CD4-positive, alpha-beta T cell treated with Interleukin-6 at 100 ng/mL for 8 hours (primary cell): ENCODE measurements around the gene CMYA5.
"Not testable (repeated sequence)": the region's sequence is repeated elsewhere in the genome, so short reads cannot be mapped to it uniquely, and the experiment has no call there.

Source experiments
- DNase-seq: peaks from one replicate; pipeline ENCODE4 v3.0.0-alpha.2; 2020; ENCODE audit warnings: mixed read lengths, low spot score

Gene CMYA5

DNA sequence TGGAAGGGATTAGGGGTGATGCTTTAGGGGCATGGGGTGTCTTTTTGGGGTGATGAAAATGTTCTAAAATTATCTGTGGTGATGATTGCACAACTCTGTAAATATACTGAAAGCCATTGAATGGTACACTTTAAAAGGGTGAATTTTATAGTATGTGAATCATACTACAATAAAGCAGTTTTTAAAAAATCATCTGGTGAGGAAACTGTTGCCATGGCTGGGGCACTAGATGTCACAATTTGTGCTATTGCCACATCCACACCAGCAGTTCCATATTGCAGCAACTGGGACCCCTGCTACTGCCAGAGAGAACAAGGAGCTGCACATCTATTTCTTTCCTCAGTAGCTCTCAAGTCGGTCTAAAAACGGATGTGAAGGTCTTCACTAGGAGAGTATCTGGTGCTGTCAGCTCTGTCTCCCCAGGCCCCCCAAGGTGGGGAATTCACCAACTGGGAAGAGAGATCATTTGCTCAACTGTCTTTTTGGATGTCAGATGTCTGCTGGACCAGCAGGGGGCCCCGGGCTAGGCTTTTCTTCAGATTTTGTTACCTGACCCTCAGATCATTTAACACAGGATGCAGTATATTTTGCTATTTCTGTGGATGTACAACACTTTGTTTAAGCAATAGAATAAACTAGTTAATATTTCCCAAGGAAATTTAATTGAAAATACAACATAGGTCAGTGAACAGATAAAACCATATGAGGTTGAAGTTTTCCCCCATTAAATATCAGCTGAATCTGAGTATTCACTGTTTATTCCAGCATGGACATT is 13.2 kb downstream of the CMYA5 start:
- DNase-seq: peak; percentile 32

DNA sequence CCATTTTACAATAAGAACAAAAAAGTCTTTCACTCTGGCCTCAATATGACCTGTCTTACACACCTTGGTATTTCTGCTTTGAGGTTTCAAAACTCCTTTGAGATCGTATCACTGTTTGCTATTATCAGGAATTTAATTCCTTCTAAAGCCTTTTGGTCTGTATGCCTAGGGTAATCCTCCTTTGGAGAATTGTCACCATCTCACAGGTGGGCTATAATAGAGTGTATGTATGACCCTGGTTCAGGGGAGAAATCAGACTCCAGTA is 13.7 kb downstream of the CMYA5 start:
- DNase-seq: no peak

DNA sequence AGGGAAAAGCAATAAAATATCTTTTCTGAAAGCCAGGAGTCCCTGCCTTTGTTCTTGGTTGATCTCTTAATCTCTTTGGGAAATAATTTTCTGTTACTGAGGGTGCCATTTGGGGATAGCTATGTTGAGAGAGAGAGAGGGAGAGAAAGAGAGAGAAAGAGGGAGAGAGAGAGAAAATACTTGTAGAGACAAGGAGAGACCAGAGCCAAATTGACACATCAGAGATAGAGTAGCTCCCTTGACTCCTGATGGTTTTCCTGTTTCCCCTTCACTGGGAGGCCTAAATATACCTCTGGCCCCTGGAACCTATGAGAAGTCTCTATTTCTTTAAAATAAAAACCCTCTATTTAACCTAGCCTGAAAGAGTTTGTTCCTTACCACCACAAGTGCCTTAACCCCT is 14.9 kb downstream of the CMYA5 start:
- DNase-seq: no peak

DNA sequence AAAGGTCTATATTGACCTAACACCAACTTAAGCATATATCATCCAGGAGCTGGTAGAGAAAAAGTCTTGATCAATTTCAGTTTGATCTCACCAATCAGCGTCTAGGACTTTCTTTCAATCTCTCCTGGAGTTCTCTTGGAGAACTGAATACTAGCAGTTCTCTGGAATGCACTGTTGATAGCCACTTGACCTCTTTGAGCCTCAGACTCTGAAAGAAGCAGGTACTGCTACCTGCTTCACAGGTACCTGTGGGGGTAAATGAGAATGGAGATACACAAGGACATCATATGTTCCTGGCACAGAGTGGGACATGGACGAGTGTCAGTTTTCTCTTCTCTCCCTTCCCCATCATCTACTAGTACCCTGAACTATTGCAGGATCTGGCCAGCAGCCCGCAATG is 16.0 kb downstream of the CMYA5 start:
- no peak for DNase-seq

DNA sequence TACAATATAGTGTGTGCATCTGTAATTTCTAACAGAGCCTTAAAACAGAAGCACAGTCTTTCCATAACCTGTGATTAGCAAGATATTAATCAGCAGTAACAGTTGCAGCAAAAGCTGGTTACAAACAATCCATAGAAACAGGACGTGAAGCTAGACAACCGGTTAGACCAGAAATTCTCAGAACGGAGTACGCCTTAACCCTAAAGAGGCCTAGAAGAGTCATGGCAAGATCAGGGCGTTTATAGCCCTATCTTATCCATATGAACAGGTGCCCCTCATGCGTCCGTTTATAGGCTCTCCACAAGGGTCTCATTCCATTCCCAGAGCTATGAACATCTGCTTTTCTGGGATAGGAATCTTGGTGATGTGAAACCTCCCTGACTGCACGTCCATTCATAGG is 16.7 kb downstream of the CMYA5 start:
- not testable (repeated sequence) for DNase-seq

DNA sequence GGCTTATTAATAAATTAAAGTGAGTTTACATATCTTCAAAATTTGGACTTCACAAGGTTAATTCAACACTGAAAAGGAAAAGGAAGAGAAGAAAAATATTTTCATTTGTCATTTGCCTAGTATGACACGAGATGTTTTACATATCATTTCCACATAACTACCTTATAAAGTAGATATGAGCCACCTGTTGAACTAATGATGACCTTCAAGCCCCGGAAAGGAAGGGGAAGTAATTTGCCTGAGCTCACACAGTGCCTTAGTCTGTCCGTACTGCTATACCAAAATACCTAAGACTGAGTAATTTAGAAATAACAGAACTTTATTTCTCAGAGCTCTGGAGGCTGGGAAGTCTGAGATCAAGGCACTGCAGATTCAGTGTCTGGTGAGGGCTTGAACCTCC is 17.9 kb downstream of the CMYA5 start:
- DNase-seq: no peak

DNA sequence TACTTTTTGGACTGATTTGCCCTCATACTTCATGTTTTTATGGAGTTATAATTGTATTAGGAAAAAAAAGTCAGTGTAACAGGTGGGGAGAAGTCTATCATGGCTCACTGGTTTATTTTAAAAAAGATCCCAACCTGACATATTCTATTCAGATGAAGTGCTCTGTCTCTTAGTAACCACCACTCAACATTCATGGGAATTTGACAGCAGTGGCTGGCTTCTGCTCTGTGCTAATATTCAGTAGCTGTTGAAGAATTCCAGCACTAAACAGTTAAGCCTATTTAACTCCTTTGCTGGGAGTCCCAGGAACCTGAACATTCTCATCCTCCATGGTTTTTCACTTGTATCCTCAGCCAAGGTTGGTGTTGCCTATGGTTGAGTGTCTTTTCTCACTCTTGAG is 23.1 kb downstream of the CMYA5 start:
- DNase-seq: no peak

DNA sequence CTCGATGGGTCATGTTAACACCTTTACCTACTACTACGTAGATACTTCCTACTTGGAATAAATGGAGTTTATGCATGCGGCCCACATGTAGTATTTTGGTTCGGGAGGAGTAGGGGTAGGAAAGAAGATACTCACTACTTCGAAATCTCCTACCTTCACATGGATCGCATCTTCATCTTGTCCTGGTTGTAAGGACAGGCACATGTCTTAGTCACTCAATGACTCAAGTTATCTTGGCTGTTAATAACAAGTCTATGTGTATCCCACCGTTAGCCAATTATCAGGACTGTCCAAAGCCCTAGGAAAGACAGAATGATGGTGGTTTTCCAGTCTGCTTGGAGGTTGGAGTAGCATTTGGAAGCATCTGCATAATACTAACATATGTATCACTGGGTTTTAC is 24.1 kb downstream of the CMYA5 start:
- DNase-seq: no peak

DNA sequence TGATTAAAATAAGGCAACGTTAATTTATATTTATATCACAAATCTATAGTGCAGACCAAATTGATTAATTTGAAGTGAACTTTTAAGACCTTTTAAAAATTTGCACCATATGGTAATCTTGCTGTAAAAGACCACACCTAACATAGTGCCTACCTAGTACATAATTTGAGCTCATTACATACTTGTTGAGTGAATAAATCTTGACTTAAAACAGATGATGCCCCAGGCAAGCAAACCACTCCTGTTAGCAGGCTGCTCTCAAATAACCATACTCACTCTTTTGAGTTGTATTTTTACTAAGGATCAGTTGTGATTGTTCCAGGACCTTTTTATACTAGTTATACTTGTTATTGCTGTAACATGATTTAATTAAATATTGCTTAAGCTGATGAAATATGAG is 27.2 kb downstream of the CMYA5 start:
- DNase-seq: no peak

DNA sequence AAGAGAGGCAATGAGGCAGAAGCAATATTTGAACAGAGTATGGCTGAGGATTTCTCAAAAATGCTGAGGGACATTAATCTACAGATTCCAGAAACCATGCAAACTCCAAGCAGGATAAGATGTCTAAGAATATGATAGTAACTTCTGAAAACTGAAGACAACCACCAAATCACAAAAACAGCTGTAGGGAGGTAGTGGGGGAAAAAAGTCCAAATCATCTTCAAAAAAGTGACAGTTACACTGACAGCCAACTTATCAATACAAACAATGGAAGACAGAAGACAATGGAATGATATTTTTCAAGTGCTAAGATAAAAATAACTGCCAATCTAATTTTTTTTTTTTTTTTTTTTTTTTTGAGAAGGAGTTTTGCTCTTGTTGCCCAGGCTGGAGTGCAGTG is 30.5 kb downstream of the CMYA5 start:
- DNase-seq: no peak

DNA sequence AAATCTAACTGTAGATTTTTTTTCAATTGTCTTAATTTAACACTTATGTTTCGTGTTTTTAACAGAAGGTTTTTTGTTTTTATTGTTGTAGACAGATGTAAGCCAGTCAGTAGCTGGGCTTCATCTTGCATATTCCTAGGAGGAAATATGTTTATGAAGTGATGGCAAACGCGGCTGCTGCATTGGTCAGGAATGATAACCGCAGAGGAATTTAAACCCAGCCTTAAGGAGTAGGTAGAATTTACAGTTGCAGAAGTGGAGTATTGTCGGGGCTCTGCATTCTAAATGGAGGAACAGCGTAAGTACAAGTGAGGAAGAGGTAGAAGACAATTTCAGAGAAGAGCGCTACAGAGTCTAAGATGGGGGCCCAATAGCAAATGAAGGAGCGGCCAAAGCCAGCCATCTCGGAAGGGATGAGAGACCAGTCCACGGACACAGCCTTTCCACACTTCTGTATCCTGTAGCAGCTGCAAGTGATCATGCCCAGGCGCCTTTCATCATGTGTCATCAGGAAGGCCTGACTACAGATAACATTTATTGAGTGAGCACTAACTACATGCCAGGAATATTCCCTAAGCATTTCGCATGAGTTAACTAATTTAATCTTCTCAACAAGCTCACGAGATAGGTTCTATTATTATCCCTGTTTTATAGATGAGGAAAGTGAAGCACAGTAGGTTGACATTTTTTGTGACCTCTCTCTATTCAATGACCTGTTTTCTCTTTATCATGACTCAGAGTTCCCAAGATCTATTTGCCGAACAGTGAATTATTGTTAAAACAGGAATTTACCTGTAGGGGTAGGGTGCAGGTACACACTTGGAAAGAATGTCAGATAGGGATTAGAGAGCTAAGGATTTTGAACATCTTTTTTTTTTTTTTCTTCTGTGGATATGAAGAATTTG is 38.1 kb downstream of the CMYA5 start:
- no peak for DNase-seq

DNA sequence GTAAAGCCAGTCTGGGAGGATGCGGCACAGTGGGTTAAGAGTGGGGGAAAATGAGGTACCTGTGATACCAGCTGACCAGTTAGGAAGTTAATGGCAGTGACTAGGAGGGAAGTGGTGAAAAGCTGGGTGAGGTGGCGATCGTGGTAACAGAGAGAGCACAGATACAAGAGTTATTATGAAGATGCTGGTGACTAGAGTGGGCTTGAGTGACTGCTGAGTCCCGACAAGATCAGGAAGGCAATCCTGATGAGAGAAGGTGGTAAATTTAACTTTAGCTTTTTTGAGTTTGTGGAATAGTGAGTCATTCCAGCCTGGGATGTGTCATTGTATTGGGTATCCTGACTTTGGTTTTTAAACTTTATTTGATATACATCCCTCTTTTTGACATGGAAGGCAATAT is 38.8 kb downstream of the CMYA5 start:
- no peak for DNase-seq

DNA sequence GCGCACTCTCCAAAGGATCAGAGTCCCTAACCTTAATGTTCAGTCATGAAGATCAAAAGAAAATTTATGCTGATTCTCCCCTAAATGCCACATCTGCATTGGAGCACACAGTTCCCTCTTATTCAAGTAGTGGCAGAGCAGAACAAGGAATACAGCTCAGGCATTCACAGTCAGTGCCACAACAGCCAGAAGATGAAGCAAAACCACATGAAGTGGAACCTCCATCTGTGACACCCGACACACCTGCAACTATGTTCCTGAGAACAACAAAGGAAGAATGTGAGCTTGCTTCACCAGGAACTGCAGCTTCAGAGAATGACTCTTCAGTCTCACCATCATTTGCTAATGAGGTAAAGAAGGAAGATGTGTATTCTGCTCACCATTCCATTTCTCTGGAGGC is 40.0 kb downstream of the CMYA5 start:
- no peak for DNase-seq

DNA sequence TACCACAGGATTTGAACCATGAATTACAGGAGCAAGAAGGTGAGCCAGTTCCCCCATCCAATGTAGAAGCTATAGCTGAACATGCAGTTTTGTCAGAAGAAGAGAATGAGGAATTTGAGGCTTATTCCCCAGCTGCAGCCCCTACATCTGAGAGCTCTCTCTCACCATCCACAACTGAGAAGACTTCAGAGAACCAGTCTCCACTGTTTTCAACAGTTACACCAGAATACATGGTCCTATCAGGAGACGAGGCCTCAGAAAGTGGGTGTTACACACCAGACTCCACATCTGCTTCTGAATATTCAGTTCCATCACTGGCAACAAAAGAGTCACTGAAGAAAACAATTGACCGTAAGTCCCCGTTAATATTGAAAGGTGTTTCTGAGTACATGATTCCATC is 40.9 kb downstream of the CMYA5 start:
- no peak for DNase-seq

DNA sequence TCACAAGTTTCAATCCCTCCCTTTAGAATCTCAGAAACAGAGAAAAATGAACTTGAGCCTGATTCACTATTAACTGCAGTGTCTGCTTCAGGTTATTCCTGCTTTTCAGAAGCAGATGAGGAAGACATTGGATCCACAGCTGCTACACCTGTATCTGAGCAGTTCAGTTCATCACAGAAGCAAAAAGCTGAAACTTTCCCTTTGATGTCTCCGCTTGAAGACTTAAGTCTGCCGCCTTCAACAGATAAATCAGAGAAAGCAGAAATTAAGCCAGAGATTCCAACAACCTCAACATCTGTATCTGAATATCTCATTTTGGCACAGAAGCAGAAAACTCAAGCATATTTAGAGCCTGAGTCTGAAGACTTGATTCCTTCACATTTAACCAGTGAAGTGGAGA is 42.1 kb downstream of the CMYA5 start:
- DNase-seq: no peak

DNA sequence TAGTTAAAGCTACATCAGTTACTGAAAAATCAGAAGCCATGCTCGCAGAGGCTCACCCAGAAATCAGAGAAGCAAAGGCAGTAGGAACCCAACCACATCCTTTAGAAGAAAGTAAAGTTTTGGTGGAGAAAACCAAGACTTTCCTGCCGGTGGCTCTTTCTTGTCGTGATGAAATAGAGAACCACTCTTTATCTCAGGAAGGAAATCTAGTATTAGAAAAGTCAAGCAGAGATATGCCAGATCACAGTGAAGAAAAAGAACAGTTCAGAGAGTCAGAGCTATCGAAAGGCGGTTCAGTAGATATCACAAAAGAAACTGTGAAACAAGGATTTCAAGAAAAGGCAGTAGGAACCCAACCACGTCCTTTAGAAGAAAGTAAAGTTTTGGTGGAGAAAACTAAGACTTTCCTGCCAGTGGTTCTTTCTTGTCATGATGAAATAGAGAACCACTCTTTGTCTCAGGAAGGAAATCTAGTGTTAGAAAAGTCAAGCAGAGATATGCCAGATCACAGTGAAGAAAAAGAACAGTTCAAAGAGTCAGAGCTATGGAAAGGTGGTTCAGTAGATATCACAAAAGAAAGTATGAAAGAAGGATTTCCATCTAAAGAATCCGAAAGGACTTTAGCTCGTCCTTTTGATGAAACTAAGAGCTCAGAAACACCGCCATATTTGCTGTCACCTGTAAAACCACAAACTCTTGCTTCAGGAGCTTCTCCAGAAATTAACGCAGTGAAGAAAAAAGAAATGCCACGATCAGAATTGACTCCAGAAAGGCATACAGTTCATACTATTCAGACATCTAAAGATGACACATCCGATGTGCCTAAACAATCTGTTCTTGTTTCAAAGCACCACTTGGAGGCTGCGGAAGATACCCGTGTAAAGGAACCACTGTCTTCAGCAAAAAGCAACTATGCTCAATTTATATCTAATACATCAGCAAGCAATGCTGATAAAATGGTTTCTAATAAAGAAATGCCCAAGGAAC is 47.2 kb downstream of the CMYA5 start:
- DNase-seq: peak; percentile 31

DNA sequence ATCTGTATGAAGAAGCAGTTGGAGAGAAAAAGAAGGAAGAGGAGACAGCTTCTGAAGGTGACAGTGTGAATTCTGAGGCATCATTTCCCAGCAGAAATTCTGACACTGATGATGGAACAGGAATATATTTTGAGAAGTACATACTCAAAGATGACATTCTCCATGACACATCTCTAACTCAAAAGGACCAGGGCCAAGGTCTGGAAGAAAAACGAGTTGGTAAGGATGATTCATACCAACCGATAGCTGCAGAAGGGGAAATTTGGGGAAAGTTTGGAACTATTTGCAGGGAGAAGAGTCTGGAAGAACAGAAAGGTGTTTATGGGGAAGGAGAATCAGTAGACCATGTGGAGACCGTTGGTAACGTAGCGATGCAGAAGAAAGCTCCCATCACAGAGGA is 48.7 kb downstream of the CMYA5 start:
- DNase-seq: no peak

DNA sequence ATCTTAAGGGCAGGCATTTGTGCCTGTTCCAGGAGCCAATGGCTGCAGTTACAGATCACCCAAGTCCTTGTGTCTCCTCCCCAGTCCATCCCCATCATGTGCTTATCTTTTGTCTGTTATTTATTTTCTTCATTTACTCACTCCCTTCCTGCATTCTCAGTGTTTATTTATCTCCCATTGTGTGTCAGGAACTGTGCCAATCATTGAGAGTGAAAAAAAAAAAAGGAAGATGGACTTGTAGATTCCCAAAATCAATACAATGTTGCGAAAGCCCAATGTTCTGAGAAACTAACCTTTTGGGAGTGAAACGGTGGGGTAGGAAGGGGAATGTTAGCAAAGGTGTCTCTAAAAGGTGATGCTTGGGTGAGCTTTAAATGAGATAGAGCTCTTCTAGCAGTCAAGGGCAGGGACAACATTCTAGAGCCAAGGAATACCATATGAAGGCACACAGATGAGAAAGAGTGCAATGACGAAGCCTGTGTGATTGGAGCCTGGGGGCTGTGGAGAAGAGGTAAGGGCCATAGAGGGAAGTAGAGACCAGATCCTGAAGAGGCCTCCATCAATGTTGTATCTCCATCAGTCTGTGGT is 53.0 kb downstream of the CMYA5 start:
- no peak for DNase-seq

DNA sequence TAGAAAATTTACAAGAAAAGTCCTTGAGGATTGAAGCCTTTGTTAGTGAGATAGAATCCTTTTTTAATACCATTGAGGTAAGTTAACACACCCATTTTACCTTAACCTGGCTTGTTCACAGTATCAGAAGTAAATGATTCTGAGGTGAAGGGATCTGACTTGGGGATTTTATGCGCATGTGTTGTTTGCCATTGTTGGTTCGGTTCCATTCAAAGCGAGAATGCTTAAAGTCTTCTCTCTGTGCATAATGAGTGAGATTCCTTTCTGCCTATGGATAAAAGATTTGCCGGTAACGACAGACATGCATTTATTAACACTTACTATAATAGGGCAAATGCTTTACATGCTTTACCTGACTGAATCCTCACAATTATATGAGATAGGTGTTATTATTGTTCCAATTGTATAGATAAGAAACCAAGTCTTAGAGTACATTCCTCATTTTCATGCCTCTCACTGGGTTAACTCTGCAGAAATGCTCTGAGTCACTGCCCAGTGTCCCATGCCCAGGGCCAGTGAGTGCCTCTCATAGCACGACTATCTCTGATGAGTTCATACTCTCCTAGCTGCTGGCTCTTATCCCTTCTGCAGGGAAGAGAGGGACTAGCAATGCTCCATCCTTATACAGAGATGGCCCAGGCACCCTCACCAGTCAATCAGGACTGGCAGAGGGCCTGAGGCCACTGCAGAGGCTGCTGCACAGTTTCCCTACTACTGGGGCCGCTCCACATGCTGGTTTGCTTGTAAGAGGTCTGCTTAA is 54.4 kb downstream of the CMYA5 start:
- DNase-seq: no peak

DNA sequence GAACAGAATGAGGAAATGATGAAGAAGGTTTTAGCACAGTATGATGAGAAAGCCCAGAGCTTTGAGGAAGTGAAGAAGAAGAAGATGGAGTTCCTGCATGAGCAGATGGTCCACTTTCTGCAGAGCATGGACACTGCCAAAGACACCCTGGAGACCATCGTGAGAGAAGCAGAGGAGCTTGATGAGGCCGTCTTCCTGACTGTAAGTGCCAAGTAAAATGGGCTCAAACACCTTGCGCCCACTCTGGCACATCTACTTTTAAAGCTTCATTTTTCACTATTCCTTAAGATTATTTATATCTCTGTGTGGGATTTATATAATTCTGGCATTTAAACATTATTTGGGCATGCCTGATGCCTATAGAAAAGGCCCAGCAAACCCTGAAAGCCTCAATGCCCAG is 55.6 kb downstream of the CMYA5 start:
- no peak for DNase-seq
